ENCODE data around the gene PDE6D. TPM values are rescaled to one million over a fixed set of nuclear protein-coding genes. Genes with fewer than 3 reads are reported as not detected.

PDE6D gene
- total RNA-seq, 2 experiments from 2014 or later: 30.2 to 36.0 TPM

DNA sequence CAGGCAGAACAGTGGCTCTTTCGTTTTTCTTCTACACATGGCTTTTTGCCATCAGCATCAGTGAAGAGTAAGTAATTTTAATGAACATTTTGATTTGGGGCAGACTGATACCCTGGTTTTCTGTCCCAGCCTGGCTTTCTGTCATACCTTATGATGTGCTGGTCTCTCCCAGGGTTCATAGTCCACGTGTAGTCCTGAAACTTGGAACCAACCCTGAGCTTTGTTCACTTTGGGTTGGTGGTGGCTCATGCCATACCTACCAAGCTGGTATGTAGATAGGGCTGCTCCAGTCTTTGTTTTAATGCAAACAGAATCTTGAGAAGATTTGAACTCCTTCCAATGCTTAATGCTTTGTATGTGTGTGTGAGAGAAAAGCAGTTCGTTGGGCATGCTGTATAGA is 10.0 kb upstream of the PDE6D start:
- peaks cover 19% of the 10 kb centered on the region for H3K36me3 Mint-ChIP-seq (ENCODE audit: low read depth)
- H3K27me3 Mint-ChIP-seq: no peaks in the 10 kb centered on the region
- DNase-seq: no peak
- H3K9me3 Mint-ChIP-seq: no peaks in the 10 kb centered on the region
- H3K4me3 Mint-ChIP-seq: no peak overlapping the region
- H3K4me1 Mint-ChIP-seq: peaks cover 29% of the 10 kb centered on the region
- H3K27ac Mint-ChIP-seq: no peak overlapping the region
- ChIA-PET CTCF (interaction anchor here (2.8 kb wide), 1 partner anchor 10 kb away, joined by 6 read pairs; no protein-coding TSS in a partner anchor), POLR2A (no interaction called here)

DNA sequence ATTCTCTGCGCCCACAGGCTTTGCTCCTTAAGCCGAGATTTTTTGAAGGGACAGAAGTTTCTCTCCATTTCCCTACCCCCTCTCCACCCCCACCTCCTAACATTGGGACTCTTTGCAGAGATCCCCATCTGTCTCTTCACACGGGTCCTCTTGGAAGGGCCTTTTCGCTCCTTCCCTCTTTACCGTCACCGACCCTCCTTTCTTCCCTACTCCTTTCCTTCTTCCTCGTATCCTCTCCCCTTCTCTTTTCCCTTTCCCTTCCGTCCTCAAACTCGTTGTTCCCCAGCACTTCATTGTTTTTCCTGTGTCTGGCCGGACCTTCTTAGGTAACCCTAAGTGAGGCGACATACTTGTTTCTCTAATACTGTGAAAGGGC is 5.8 kb upstream of the PDE6D start:
- peak overlapping the region; percentile 86 for H3K4me3 Mint-ChIP-seq
- peaks cover 6% of the 10 kb centered on the region for H3K36me3 Mint-ChIP-seq (ENCODE audit: low read depth)
- ChIA-PET CTCF (interaction anchor here (1.0 kb wide), 1 partner anchor 173 kb away, joined by 3 read pairs; no protein-coding TSS in a partner anchor), POLR2A (no interaction called here)
- H3K27ac Mint-ChIP-seq: peak overlapping the region; percentile 74
- H3K4me1 Mint-ChIP-seq: peaks cover 69% of the 10 kb centered on the region
- no peaks in the 10 kb centered on the region for H3K27me3 Mint-ChIP-seq
- H3K9me3 Mint-ChIP-seq: no peaks in the 10 kb centered on the region
- no peak for DNase-seq

DNA sequence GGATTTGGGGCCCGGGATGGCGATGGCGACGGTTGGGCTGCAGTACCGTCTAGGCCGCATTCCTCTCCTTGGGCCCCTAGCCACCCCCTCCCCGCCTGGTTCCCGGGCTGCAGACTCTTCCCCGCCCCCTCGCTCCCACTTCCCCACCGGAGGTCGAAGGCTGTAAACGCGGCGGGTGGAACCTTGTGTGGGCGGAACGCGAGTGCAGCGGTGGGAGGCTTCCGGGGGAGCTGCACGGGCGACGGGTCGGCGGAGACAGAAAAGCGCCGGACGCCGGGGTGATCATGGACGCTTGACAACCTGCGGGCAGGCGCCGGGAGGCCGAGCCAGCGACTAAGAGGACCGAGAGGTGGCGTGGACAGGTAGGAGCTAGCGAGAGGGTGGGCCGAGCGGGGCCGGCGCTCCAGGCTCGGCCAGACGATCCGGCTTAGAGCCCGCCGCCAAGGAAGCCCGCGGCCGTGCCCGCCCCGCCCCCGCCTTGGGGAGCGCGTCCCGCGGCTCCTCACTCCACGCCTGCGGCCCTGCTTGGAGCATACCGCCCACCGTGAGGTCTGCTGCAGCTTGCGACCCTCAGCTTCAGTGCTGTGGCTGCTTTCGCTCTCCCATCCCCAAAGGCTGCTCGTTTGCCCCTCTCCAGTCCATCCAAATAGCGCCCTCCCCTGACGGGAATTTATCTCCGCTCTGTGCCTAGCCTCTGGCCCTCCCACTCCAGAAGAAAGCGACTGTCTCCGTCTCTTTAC is 5.3 kb upstream of the PDE6D start, which contains the start of gene COPS7B:
Gene COPS7B, plus strand, starts transcription at position 269 of the 740 bp plus-strand sequence. CDS start 2,126 bp downstream, outside the sequence.
- Mint-ChIP-seq H3K27ac (peak within 1 kb of the TSS; percentile 85), H3K27me3 (no peaks in the 10 kb centered on the region), H3K9me3 (no peaks in the 10 kb centered on the region), H3K36me3 (ENCODE audit: low read depth) (peaks cover 6% of the 10 kb centered on the region), H3K4me3 (peak within 1 kb of the TSS; percentile 86), H3K4me1 (peaks cover 73% of the 10 kb centered on the region)
- peak; percentile 81 for DNase-seq
- ChIA-PET CTCF (interaction anchor here (0.5 to 1.2 kb wide), 4 partner anchors 8 to 172 kb away, joined by 3 to 6 read pairs (median 4); no protein-coding TSS in a partner anchor), POLR2A (interaction anchor here (0.7 to 0.9 kb wide), 2 partner anchors 175 to 517 kb away, joined by 3 read pairs; no protein-coding TSS in a partner anchor)

DNA sequence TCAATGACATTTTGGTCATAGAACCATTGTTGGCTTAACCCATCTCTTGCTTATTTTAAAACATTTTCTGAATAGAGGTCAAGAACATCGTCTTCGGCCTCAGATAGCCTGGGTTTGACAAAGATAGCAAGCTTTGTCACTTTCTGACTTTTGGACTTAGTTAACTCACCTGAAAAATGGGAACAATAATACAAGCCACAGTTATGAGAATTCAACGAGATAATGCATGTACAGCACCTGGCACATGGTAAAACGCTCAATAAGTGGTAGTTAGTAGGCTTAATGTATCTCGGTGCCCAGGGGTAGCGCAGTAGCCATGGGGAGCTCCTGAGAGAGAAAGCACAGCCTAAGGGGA is 4.7 kb upstream of the PDE6D start:
- H3K9me3 Mint-ChIP-seq: no peaks in the 10 kb centered on the region
- DNase-seq: no peak
- CTCF ChIA-PET: interaction anchor here (0.6 to 1.2 kb wide), 3 partner anchors 8 to 11 kb away, joined by 3 to 6 read pairs (median 5); no protein-coding TSS in a partner anchor
- H3K36me3 Mint-ChIP-seq (ENCODE audit: low read depth): peaks cover 8% of the 10 kb centered on the region
- peak overlapping the region; percentile 86 for H3K4me3 Mint-ChIP-seq
- peak overlapping the region; percentile 85 for H3K27ac Mint-ChIP-seq
- H3K4me1 Mint-ChIP-seq: peaks cover 75% of the 10 kb centered on the region
- H3K27me3 Mint-ChIP-seq: no peaks in the 10 kb centered on the region
- POLR2A ChIA-PET: interaction anchor here (0.7 to 0.9 kb wide), 2 partner anchors 174 to 518 kb away, joined by 3 read pairs; no protein-coding TSS in a partner anchor

DNA sequence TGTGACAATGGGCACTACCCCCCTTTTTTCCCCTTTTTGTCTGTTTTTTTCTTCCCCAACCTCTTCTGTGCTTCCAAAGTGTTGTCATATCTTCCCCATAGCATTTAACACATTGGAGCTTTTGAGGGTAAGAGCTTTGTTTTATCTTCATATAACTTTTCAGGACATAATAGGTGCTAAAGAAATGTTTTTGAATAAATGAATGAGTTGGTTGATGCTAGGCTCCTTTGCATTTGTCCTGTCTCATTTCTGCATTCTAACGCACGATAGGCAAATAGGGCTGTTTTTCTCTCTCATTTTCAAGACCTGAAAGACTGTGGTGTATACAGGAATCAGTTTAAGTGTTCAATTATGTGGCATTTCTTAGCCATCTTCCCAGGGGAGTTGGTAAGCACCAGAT is 4.3 kb upstream of the PDE6D start:
- ChIA-PET POLR2A (interaction anchor here (0.9 kb wide), 1 partner anchor 174 kb away, joined by 3 read pairs; no protein-coding TSS in a partner anchor), CTCF (interaction anchor here (0.6 to 1.2 kb wide), 4 partner anchors 9 to 78 kb away, joined by 3 to 8 read pairs (median 6); no protein-coding TSS in a partner anchor)
- peaks cover 75% of the 10 kb centered on the region for H3K4me1 Mint-ChIP-seq
- H3K27ac Mint-ChIP-seq: peak overlapping the region; percentile 6
- H3K4me3 Mint-ChIP-seq: peak overlapping the region; percentile 86
- H3K9me3 Mint-ChIP-seq: no peaks in the 10 kb centered on the region
- H3K36me3 Mint-ChIP-seq (ENCODE audit: low read depth): peaks cover 8% of the 10 kb centered on the region
- H3K27me3 Mint-ChIP-seq: no peaks in the 10 kb centered on the region
- no peak for DNase-seq

DNA sequence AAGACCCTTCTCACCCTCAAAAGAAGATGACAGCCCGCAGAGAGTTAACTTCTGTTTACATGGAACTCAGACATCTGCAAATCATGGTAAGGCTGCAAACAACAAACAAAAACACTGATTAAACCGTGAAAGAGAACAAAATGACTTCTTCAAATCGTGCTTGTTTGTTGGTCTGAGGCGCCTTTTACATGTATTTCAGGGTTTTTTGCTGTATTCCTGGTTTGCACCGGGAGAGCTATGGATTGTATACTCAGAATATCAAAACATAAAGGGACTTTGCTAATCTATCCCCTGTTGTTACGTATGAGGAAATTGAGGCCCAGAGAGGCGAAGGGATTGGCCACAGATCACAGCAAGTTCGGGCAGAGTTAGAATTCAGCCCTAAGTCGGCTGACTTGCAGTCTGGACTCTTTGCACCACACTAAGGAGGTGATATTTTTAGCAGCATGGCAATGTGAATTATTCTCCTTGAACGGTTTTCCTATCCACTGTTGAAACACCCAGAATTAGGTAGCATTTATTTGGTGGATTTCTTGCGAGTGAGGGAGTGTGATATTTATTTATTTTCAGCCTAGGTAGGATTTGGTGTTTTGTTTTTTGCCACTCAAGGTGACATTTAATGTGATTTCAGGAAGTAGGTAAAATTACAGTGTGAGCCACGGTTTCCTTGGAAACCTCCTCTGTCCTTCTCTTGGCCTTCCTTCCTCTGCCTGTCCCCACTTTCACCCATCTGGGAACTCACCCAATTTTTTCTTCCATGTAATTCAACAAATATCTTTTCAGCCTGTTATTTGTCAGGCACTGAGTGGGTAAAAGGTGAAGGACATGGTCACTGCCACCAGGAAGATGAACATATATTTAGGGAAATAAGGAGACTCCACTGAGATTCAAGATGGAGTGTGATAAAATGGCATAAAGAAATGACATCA is 980 bp upstream of the PDE6D start:
- H3K27ac Mint-ChIP-seq: peak overlapping the region; percentile 91
- no peaks in the 10 kb centered on the region for H3K9me3 Mint-ChIP-seq
- H3K27me3 Mint-ChIP-seq: no peaks in the 10 kb centered on the region
- peaks cover 14% of the 10 kb centered on the region for H3K36me3 Mint-ChIP-seq (ENCODE audit: low read depth)
- CTCF ChIA-PET: interaction anchor here (0.6 kb wide), 1 partner anchor 1267 kb away, joined by 3 read pairs; no protein-coding TSS in a partner anchor
- DNase-seq: peak; percentile 46
- H3K4me1 Mint-ChIP-seq: peaks cover 66% of the 10 kb centered on the region
- peak overlapping the region; percentile 94 for H3K4me3 Mint-ChIP-seq
- POLR2A ChIA-PET: no interaction called here

DNA sequence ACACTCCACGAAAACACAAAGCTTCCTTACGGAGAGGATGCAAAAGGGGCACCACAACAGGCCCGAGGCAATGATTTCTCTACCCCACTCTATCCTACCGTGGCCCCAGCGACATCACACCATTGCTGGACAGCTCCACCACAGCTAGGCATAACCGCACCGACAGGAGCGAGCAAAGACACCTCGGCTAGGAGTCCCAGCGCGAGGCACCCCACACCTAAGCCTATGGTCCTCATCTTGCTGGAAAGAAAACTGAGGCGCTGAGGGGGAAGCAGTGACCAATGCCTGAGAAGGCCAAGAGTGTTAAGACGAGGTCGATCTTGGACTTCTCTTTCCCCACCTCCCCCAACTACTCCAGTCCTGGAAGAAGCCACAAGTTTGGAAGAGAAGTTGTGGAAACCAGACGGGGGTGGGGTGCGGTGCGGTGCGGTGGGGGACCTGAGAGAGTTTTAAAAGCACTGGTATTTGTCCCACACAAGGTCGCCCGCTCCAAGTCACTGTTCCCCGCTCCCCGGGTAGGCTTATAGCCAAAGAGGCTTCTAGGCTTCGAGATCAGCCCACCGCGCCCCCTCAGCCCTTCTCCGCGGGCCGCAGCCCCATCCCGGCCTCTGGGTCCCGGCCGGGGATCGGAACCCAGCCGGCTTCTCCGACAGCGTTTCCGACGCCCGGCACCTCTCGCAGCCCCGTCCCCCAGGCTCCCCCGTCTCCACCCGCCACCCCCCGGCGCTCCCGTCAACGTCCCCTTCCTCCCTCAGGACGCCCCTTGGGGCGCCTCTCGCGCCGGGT is 766 bp downstream of the PDE6D start:
- Mint-ChIP-seq H3K9me3 (no peaks in the 10 kb centered on the region), H3K4me1 (peaks cover 51% of the 10 kb centered on the region), H3K4me3 (peak overlapping the region; percentile 94), H3K36me3 (ENCODE audit: low read depth) (peaks cover 14% of the 10 kb centered on the region), H3K27me3 (no peaks in the 10 kb centered on the region), H3K27ac (peak overlapping the region; percentile 91)
- CTCF ChIA-PET: interaction anchor here (1.4 to 1.7 kb wide), 2 partner anchors 20 to 105 kb away, joined by 3 to 4 read pairs; no protein-coding TSS in a partner anchor
- POLR2A ChIA-PET: no interaction called here
- peak; percentile 19 for DNase-seq

DNA sequence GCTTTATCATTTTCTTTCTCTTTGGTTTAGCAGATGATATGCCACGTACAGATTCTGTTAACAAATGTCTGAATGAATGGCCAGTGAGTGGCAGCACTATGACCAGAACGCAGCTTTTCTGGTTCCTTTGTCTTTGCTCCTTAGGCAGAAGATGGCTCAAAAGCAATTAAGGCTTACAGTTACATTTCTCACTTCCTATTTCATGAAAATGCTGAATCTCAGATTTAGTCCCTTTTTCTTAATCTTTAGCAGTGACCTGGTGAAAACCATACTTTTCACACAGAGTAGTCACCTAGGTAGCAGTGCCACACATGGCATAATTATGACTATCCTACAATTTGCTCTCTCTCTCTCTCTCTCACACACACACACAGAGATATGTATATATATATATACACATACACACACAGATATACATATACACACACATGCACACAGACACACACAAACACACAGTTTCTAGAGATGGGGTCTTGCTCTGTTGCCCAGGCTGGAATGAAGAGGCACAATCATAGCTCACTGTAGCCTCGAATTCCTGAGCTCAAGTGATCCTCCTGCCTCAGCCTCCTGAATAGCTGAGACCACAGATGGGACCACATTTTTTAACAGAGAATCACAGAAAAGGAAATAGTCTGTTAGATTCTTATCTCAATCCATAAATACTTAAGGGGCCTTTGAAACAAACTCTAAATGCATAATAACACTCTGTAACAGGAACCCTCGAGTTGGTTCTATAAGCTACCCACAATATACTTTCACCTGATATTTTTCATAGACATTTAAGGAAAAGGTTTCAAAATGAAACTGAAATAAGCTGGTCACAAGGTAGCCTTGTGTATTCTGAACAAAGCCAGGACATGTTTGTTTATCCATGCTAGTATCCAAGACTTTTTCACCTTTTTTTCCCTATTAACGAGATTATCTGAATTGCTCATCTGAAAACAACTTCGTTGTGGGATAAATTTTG is 11.6 kb downstream of the PDE6D start:
- DNase-seq: no peak
- H3K4me3 Mint-ChIP-seq: no peak overlapping the region
- POLR2A ChIA-PET: no interaction called here
- CTCF ChIA-PET: interaction anchor here (1.4 kb wide), 1 partner anchor 44 kb away, joined by 3 read pairs; no protein-coding TSS in a partner anchor
- no peaks in the 10 kb centered on the region for H3K27me3 Mint-ChIP-seq
- no peak overlapping the region for H3K27ac Mint-ChIP-seq
- H3K36me3 Mint-ChIP-seq (ENCODE audit: low read depth): no peaks in the 10 kb centered on the region
- no peaks in the 10 kb centered on the region for H3K9me3 Mint-ChIP-seq
- H3K4me1 Mint-ChIP-seq: peaks cover 30% of the 10 kb centered on the region

DNA sequence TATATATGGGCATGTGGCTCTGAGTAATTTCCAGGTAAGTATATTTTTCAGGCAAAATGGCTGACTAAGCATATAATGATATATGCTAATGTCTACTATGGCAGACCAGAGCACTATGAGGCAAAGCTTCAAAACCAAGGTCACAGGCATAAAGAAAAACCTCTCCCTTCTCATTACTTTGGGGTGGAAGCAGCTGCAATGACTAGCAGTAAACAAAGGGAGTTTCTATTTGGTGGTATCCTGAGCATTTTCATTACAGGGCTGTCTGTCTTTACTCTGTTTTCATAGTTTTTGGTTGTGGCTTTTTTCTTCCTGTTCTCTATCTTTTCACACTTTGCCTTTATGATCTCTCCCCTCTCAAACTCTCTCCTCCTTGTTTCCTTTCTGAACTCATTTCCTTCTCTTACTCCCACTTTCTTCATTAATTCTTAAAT is 15.6 kb downstream of the PDE6D start:
- H3K27me3 Mint-ChIP-seq: no peaks in the 10 kb centered on the region
- DNase-seq: peak; percentile 8

DNA sequence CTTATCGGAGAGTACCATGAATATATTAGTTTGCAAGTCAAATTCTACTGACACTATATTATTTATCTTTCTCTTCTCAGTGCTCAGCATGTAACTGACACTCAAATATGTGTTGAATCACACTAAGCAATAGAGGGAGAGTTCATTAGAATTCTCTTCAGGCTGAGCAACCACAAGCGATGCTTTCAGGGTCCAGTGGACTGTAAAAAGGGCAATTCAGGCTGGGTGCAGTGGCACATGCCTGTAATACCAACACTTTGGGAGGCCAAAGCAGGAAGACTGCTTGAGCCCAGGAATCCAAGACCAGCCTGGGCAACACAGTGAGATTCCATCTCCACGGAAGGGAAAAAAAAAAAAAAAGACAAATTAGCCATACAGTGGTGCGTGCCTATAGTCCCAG is 16.3 kb downstream of the PDE6D start:
- H3K27me3 Mint-ChIP-seq: no peaks in the 10 kb centered on the region
- H3K27ac Mint-ChIP-seq: no peak overlapping the region

More for the DNA sequence above, 15.6 kb downstream of the PDE6D start:
- Mint-ChIP-seq H3K36me3 (ENCODE audit: low read depth) (no peaks in the 10 kb centered on the region), H3K4me1 (peaks cover 33% of the 10 kb centered on the region), H3K9me3 (no peaks in the 10 kb centered on the region), H3K27ac (peak overlapping the region; percentile 3), H3K4me3 (no peak overlapping the region)
- ChIA-PET POLR2A (no interaction called here), CTCF (interaction anchor here (1.2 kb wide), 1 partner anchor 10 kb away, joined by 3 read pairs; no protein-coding TSS in a partner anchor)

DNA sequence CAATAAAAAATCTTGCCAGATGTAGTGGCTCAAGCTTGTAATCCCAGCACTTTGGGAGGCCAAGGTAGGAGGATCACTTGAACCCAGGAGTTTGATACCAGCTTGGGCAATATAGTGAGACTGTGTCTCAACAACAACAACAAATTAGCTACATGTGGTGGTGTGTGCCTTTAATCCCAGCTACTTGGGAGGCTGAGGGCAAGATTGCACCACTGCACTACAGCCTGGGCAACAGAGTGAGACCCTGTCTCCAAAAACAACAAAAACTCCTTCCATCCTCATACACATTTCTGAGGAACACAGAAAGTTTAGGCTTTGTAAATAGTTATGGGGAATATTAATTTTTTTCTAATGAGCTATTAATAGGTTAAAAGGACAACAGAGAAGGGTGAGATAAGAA is 17.0 kb downstream of the PDE6D start:
- no peak overlapping the region for H3K4me3 Mint-ChIP-seq
- DNase-seq: no peak
- no peaks in the 10 kb centered on the region for H3K9me3 Mint-ChIP-seq
- H3K27me3 Mint-ChIP-seq: no peaks in the 10 kb centered on the region
- CTCF ChIA-PET: interaction anchor here (0.7 kb wide), 1 partner anchor 87 kb away, joined by 3 read pairs; no protein-coding TSS in a partner anchor
- POLR2A ChIA-PET: no interaction called here
- H3K4me1 Mint-ChIP-seq: peaks cover 20% of the 10 kb centered on the region
- peak overlapping the region; percentile 15 for H3K27ac Mint-ChIP-seq
- no peaks in the 10 kb centered on the region for H3K36me3 Mint-ChIP-seq (ENCODE audit: low read depth)

More for the DNA sequence above, 16.3 kb downstream of the PDE6D start:
- CTCF ChIA-PET: no interaction called here
- DNase-seq: no peak
- Mint-ChIP-seq H3K9me3 (no peaks in the 10 kb centered on the region), H3K4me3 (no peak overlapping the region), H3K36me3 (ENCODE audit: low read depth) (no peaks in the 10 kb centered on the region), H3K4me1 (peaks cover 26% of the 10 kb centered on the region)
- POLR2A ChIA-PET: no interaction called here

All from activated CD4-positive, alpha-beta T cell treated with anti-CD3 and anti-CD28 coated beads, Interleukin-2, amount 10 ng/mL, durations not matched to agents 7 days and 5 days (primary cell).